Neural cell (in vitro differentiated cells): ENCODE measurements around the gene ADAD2.

Experiments
- CTCF ChIP-seq: fragments of 450-650 bp; IDR thresholded peaks from 2 replicates; pipeline ENCODE4 v1.5.1; 2014; ENCODE audit warnings: antibody characterized with exemption, mild to moderate bottlenecking, moderate library complexity; ENCODE audit not compliant: poor library complexity, severe bottlenecking
- EZH2 ChIP-seq: fragments of 200-600, 300-800 bp; shearing (Covaris generic), sonication (generic); IDR thresholded peaks from 2 replicates; pipeline ENCODE4 v1.6.1; 2014; ENCODE audit warnings: antibody characterized with exemption, low read length, borderline replicate concordance, mild to moderate bottlenecking; ENCODE audit not compliant: insufficient read depth, poor library complexity, severe bottlenecking
- MXI1 ChIP-seq: fragments of 450-650 bp; conservative IDR thresholded peaks from 2 replicates; pipeline ENCODE4 v1.6.1; 2014; ENCODE audit warnings: antibody characterized with exemption, mild to moderate bottlenecking; ENCODE audit not compliant: poor library complexity, severe bottlenecking
- POLR2AphosphoS5 ChIP-seq: IDR thresholded peaks from 2 replicates; pipeline ENCODE4 v1.6.1; 2012
- REST ChIP-seq: IDR thresholded peaks from 2 replicates; pipeline ENCODE4 v1.6.1; 2012; ENCODE audit warnings: borderline replicate concordance

GRCh38 chr16:84239141-84239769, 48.3 kb downstream of the ADAD2 start:
- TF ChIP-seq POLR2AphosphoS5 (no peak), EZH2 (no peak), MXI1 (no peak), CTCF (no peak), REST (no peak)
